ENCODE data around the gene TPD52L1. TPM values are rescaled to one million over a fixed set of nuclear protein-coding genes. Genes with fewer than 3 reads are reported as not detected.

TPD52L1 gene
- total and polyA plus RNA-seq, 2 of the 13 experiments (the other 11 are each of a cell fraction or from before 2014, with no cell fraction given) = 0.49 to 0.53 TPM

DNA sequence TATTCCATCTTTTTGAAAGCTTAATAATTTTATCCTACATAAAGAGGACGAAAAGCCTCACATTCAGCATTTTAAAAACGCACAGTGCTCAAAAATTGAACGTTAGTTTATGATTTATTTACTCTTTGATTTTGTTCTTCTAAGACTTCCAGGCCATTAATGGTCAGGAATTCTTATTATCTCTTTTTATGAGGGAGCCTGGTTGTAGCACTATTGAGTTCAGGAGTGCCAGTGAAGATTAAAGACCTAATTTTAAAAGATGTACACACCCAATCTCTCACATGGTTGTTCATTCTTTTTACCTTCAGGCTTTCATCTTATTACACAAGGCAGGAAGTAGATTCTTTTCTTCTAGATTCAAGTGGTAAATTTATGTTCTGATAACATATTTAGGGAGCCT lies 79.6 kb downstream of the TPD52L1 start:
- 0% methylated on average over 3 of the region's 3 CpGs for WGBS (ENCODE audit: low lambda C conversion rate)
- in situ Hi-C loops (cut with HindIII; ENCODE audit: extremely low pct_ligation_motif_present, low pct_unique_long_range_greater_than_20kb) (no loop called here), intact Hi-C loops (cut with micrococcal nuclease; ENCODE audit: unreplicated experiment) (no loop called here)
- no peak overlapping the region for H3K9ac ChIP-seq (ENCODE audit: insufficient read depth, low read depth, low read length)
- no peaks in the 10 kb centered on the region for H3K27me3 ChIP-seq (ENCODE audit: control insufficient read depth in 1 of 2, insufficient read depth in 2 of 2, low read length in 2 of 2)
- no peak overlapping the region for H3K4me3 ChIP-seq (replicated peaks in 1 of 3; ENCODE audit: insufficient read depth in 1 of 3, low read depth in 2 of 3, low read length in 3 of 3)
- no peak overlapping the region for H2AFZ ChIP-seq (ENCODE audit: low read length)
- TF ChIP-seq, protein P1, sequence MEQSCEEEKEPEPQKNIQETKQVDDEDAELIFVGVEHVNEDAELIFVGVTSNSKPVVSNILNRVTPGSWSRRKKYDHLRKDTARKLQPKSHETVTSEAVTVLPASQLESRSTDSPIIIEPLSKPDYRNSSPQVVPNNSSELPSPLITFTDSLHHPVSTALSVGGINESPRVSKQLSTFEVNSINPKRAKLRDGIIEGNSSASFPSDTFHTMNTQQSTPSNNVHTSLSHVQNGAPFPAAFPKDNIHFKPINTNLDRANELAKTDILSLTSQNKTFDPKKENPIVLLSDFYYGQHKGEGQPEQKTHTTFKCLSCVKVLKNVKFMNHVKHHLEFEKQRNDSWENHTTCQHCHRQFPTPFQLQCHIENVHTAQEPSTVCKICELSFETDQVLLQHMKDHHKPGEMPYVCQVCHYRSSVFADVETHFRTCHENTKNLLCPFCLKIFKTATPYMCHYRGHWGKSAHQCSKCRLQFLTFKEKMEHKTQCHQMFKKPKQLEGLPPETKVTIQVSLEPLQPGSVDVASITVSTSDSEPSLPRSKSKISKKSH (CRISPR knock-in tag; IDR thresholded peaks at IDR 0.05; ENCODE audit: borderline replicate concordance) = no peak
- TF ChIP-seq ZNF569 (CRISPR knock-in tag; IDR thresholded peaks at IDR 0.05; ENCODE audit: borderline replicate concordance) (no peak), SNRNP70 (IDR thresholded peaks at IDR 0.05; ENCODE audit: low read depth, low read length) (no peak), JUND (CRISPR knock-in tag; IDR thresholded peaks at IDR 0.05) (no peak)
- DNase-seq (ENCODE audit: low spot score) = no peak
- FAIRE-seq = no peak
- H3K79me2 ChIP-seq (ENCODE audit: insufficient read depth, low read length) = no peaks in the 10 kb centered on the region
- no peak overlapping the region for H3K4me2 ChIP-seq (ENCODE audit: low read depth, low read length)
- ChIA-PET POLR2A (no interaction called here), CTCF (ENCODE audit: low intra/inter-chr PET ratio, low total read pairs) (no interaction called here)
- H4K20me1 ChIP-seq (ENCODE audit: insufficient read depth, low read length) = no peaks in the 10 kb centered on the region
- BruUV-seq (replicated peaks) = no TSS peak
- no peak overlapping the region for H3K27ac ChIP-seq (ENCODE audit: extremely low read length, insufficient read depth, low read length)
- H3K9me3 ChIP-seq (ENCODE audit: low read length) = no peaks in the 10 kb centered on the region
- ATAC-seq = no peak
- H3K36me3 ChIP-seq (replicated peaks in 1 of 2; ENCODE audit: control insufficient read depth in 1 of 2, insufficient read depth in 2 of 2, low read length in 2 of 2) = no peaks in the 10 kb centered on the region
- H3K4me1 ChIP-seq (ENCODE audit: insufficient read depth, low read length) = no peaks in the 10 kb centered on the region

DNA sequence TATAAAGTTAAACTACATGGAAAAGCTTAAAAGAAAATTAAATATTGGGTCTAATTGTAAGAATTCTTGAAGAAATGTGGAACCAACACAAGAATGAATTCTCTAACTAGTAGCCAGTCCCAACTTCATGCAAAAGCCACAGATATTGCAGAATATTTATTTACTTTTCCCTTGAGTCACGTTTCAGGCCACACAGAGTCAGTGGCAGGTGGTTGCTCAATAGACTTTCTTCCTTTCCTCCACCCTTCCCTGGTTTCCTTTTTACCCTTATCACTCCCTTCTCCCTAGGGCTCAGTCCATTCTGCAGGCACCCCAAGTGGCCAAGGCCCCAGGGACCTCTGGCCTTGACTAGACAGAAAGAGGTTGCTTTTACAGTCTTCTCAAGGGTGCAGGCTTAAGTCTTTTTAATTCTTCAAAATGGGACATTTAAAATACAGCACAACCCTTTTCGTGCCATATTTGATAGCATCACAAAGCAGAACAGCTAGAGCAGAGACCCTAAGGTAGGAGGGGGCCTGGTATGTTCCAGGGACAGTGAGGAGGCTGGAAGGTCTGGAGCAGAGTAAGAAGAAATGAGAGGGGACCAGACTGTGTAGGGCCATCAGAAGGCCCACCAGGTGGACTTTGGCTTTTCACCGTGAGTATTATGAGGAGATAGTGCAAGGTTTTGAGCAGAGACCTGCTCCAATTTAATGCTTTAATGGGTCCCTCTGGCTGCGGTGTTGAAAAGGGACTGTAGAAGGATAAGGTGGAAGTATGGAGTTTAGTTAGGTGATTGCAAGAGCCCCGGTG lies 83.2 kb downstream of the TPD52L1 start:
- ATAC-seq (no peak; the same call in 1 of the 3 replicates), DNase-seq (ENCODE audit: low spot score) (no peak), FAIRE-seq (no peak)
- no peaks in the 10 kb centered on the region for H3K27me3 ChIP-seq (ENCODE audit: control insufficient read depth in 1 of 2, insufficient read depth in 2 of 2, low read length in 2 of 2)
- in situ Hi-C loops (cut with HindIII; ENCODE audit: extremely low pct_ligation_motif_present, low pct_unique_long_range_greater_than_20kb) (no loop called here), intact Hi-C loops (cut with micrococcal nuclease; ENCODE audit: unreplicated experiment) (no loop called here)
- no peak overlapping the region for H2AFZ ChIP-seq (ENCODE audit: low read length)
- H3K4me3 ChIP-seq (replicated peaks in 1 of 3; ENCODE audit: insufficient read depth in 1 of 3, low read depth in 2 of 3, low read length in 3 of 3) = no peak overlapping the region
- no peak overlapping the region for H3K9ac ChIP-seq (ENCODE audit: insufficient read depth, low read depth, low read length)
- H3K36me3 ChIP-seq (replicated peaks in 1 of 2; ENCODE audit: control insufficient read depth in 1 of 2, insufficient read depth in 2 of 2, low read length in 2 of 2) = no peaks in the 10 kb centered on the region
- POLR2A ChIA-PET = no interaction called here
- 16% methylated on average over 5 of the region's 5 CpGs for WGBS (ENCODE audit: low lambda C conversion rate)
- no peak overlapping the region for H3K4me2 ChIP-seq (ENCODE audit: low read depth, low read length)
- BruUV-seq (replicated peaks) = no TSS peak
- no peaks in the 10 kb centered on the region for H3K79me2 ChIP-seq (ENCODE audit: insufficient read depth, low read length)
- CTCF ChIA-PET (ENCODE audit: low intra/inter-chr PET ratio, low total read pairs) = no interaction called here
- H3K4me1 ChIP-seq (ENCODE audit: insufficient read depth, low read length) = no peaks in the 10 kb centered on the region
- H4K20me1 ChIP-seq (ENCODE audit: insufficient read depth, low read length) = no peaks in the 10 kb centered on the region
- no peak overlapping the region for H3K27ac ChIP-seq (ENCODE audit: extremely low read length, insufficient read depth, low read length)
- peaks cover 17% of the 10 kb centered on the region; the same call in 1 of the 2 replicates for H3K9me3 ChIP-seq (ENCODE audit: low read length)
- no peak for TF ChIP-seq ZNF703 (CRISPR knock-in tag; IDR thresholded peaks at IDR 0.05; ENCODE audit: borderline replicate concordance)
